Measurements from ENCODE around the gene SNAP23.

Gene SNAP23

GRCh38 chr15:42495361-42496212 is at the start of gene SNAP23:
SNAP23 (plus strand) TSS chr15:42495634; CDS start chr15:42511847, 16,213 bp downstream.
- DNase-seq: peak; percentile 75

- no peak for DNase-seq
These were observed 47.8 kb upstream of the SNAP23 start for GRCh38 chr15:42447599-42447998.

- DNase-seq: no peak
These were observed 47.2 kb upstream of the SNAP23 start for GRCh38 chr15:42448281-42448680.

GRCh38 chr15:42449770-42450424 is 45.5 kb upstream of the SNAP23 start:
- DNase-seq: no peak

GRCh38 chr15:42450425-42450790 is 45.0 kb upstream of the SNAP23 start:
- DNase-seq: no peak

- no peak for DNase-seq
These were observed 41.6 kb upstream of the SNAP23 start for GRCh38 chr15:42453826-42454225.

GRCh38 chr15:42456531-42456930 is 38.9 kb upstream of the SNAP23 start:
- no peak for DNase-seq

- no peak for DNase-seq
These were observed 38.5 kb upstream of the SNAP23 start for GRCh38 chr15:42456971-42457370.

- no peak for DNase-seq
These were observed 37.7 kb upstream of the SNAP23 start for GRCh38 chr15:42457445-42458442.

GRCh38 chr15:42461261-42461660 is 34.2 kb upstream of the SNAP23 start:
- DNase-seq: no peak

GRCh38 chr15:42465520-42466259 is 29.7 kb upstream of the SNAP23 start:
- no peak for DNase-seq

GRCh38 chr15:42471002-42471401 is 24.4 kb upstream of the SNAP23 start:
- no peak for DNase-seq

GRCh38 chr15:42474827-42475226 is 20.6 kb upstream of the SNAP23 start:
- no peak for DNase-seq

GRCh38 chr15:42482701-42483100 is 12.7 kb upstream of the SNAP23 start:
- no peak for DNase-seq

- no peak for DNase-seq
These were observed 11.8 kb upstream of the SNAP23 start for GRCh38 chr15:42483677-42484076.

- no peak for DNase-seq
These were observed 5.2 kb upstream of the SNAP23 start for GRCh38 chr15:42490291-42490670.

GRCh38 chr15:42490671-42491538 is 4.5 kb upstream of the SNAP23 start, which contains the start of gene ZNF106:
ZNF106 (minus strand) TSS chr15:42491141; CDS start chr15:42472289, 18,852 bp downstream.
- DNase-seq: peak; percentile 57

- no peak for DNase-seq
These were observed 3.8 kb upstream of the SNAP23 start for GRCh38 chr15:42491539-42492225.

- no peak for DNase-seq
These were observed 1.8 kb upstream of the SNAP23 start for GRCh38 chr15:42493679-42494078.

GRCh38 chr15:42494998-42495360 is 455 bp upstream of the SNAP23 start:
- DNase-seq: no peak

All from GOT3 (cell line).